ENCODE measurements around the gene COL15A1.

Gene COL15A1

GRCh38 chr9:98941946-98942523 lies 1.7 kb upstream of the COL15A1 start:
- no peak overlapping the region for H3K4me3 ChIP-seq (ENCODE audit: low read depth, low read length)

GRCh38 chr9:98942906-98943681 lies 613 bp upstream of the COL15A1 start:
- DNase-seq (ENCODE audit: low read depth) = no peak
- peak overlapping the region; percentile 58 for H3K4me3 ChIP-seq (ENCODE audit: low read depth, low read length)

More at GRCh38 chr9:98941946-98942523, 1.7 kb upstream of the COL15A1 start:
- no peak for DNase-seq (ENCODE audit: low read depth)

- DNase-seq (ENCODE audit: low read depth) = no peak
- peak overlapping the region; percentile 58 for H3K4me3 ChIP-seq (ENCODE audit: low read depth, low read length)
These were observed 488 bp downstream of the COL15A1 start for GRCh38 chr9:98944057-98944733.

- no peak for DNase-seq (ENCODE audit: low read depth)
- peak overlapping the region; percentile 58 for H3K4me3 ChIP-seq (ENCODE audit: low read depth, low read length)
These were observed 997 bp downstream of the COL15A1 start for GRCh38 chr9:98944734-98945074.

- H3K4me3 ChIP-seq (ENCODE audit: low read depth, low read length) = no peak overlapping the region
- DNase-seq (ENCODE audit: low read depth) = no peak
These were observed 5.9 kb downstream of the COL15A1 start for GRCh38 chr9:98949565-98949964.

GRCh38 chr9:98950262-98950661 lies 6.6 kb downstream of the COL15A1 start:
- DNase-seq (ENCODE audit: low read depth) = no peak
- no peak overlapping the region for H3K4me3 ChIP-seq (ENCODE audit: low read depth, low read length)

- DNase-seq (ENCODE audit: low read depth) = no peak
- H3K4me3 ChIP-seq (ENCODE audit: low read depth, low read length) = no peak overlapping the region
These were observed 8.3 kb downstream of the COL15A1 start for GRCh38 chr9:98951967-98952366.

- no peak overlapping the region for H3K4me3 ChIP-seq (ENCODE audit: low read depth, low read length)
- no peak for DNase-seq (ENCODE audit: low read depth)
These were observed 10.0 kb downstream of the COL15A1 start for GRCh38 chr9:98953581-98954243.

GRCh38 chr9:98954244-98954610 lies 10.5 kb downstream of the COL15A1 start:
- no peak overlapping the region for H3K4me3 ChIP-seq (ENCODE audit: low read depth, low read length)
- no peak for DNase-seq (ENCODE audit: low read depth)

GRCh38 chr9:98955259-98955658 lies 11.6 kb downstream of the COL15A1 start:
- no peak for DNase-seq (ENCODE audit: low read depth)

GRCh38 chr9:98957826-98958225 lies 14.1 kb downstream of the COL15A1 start:
- H3K4me3 ChIP-seq (ENCODE audit: low read depth, low read length) = no peak overlapping the region
- DNase-seq (ENCODE audit: low read depth) = no peak

More at GRCh38 chr9:98955259-98955658, 11.6 kb downstream of the COL15A1 start:
- no peak overlapping the region for H3K4me3 ChIP-seq (ENCODE audit: low read depth, low read length)

- DNase-seq (ENCODE audit: low read depth) = peak; percentile 55
- H3K4me3 ChIP-seq (ENCODE audit: low read depth, low read length) = no peak overlapping the region
These were observed 14.7 kb downstream of the COL15A1 start for GRCh38 chr9:98958271-98958984.

GRCh38 chr9:98960409-98960808 lies 16.7 kb downstream of the COL15A1 start:
- no peak overlapping the region for H3K4me3 ChIP-seq (ENCODE audit: low read depth, low read length)
- DNase-seq (ENCODE audit: low read depth) = no peak

GRCh38 chr9:98961513-98962180 lies 17.9 kb downstream of the COL15A1 start:
- DNase-seq (ENCODE audit: low read depth) = no peak
- no peak overlapping the region for H3K4me3 ChIP-seq (ENCODE audit: low read depth, low read length)

- no peak overlapping the region for H3K4me3 ChIP-seq (ENCODE audit: low read depth, low read length)
- no peak for DNase-seq (ENCODE audit: low read depth)
These were observed 18.5 kb downstream of the COL15A1 start for GRCh38 chr9:98962181-98962560.

GRCh38 chr9:98962861-98963260 lies 19.2 kb downstream of the COL15A1 start:
- H3K4me3 ChIP-seq (ENCODE audit: low read depth, low read length) = no peak overlapping the region
- DNase-seq (ENCODE audit: low read depth) = no peak

- no peak overlapping the region for H3K4me3 ChIP-seq (ENCODE audit: low read depth, low read length)
- no peak for DNase-seq (ENCODE audit: low read depth)
These were observed 20.5 kb downstream of the COL15A1 start for GRCh38 chr9:98964201-98964600.

- DNase-seq (ENCODE audit: low read depth) = no peak
- no peak overlapping the region for H3K4me3 ChIP-seq (ENCODE audit: low read depth, low read length)
These were observed 21.2 kb downstream of the COL15A1 start for GRCh38 chr9:98964911-98965336.

GRCh38 chr9:98966676-98967075 lies 23.0 kb downstream of the COL15A1 start:
- DNase-seq (ENCODE audit: low read depth) = no peak

More at GRCh38 chr9:98966676-98967075, 23.0 kb downstream of the COL15A1 start:
- no peak overlapping the region for H3K4me3 ChIP-seq (ENCODE audit: low read depth, low read length)
